GM21576 (cell line): ENCODE measurements around the gene TMSB15A.
"Not testable (repeated sequence)": the region's sequence is repeated elsewhere in the genome, so short reads cannot be mapped to it uniquely, and the experiment has no call there.

ENCODE experiments used
- ATAC-seq: cut with Tn5 transposase; IDR thresholded peaks from one replicate; pipeline ENCODE4 v1.9.1; 2021; ENCODE audit warnings: mild to moderate bottlenecking, moderate library complexity; ENCODE audit not compliant: unreplicated experiment

TMSB15A gene

DNA sequence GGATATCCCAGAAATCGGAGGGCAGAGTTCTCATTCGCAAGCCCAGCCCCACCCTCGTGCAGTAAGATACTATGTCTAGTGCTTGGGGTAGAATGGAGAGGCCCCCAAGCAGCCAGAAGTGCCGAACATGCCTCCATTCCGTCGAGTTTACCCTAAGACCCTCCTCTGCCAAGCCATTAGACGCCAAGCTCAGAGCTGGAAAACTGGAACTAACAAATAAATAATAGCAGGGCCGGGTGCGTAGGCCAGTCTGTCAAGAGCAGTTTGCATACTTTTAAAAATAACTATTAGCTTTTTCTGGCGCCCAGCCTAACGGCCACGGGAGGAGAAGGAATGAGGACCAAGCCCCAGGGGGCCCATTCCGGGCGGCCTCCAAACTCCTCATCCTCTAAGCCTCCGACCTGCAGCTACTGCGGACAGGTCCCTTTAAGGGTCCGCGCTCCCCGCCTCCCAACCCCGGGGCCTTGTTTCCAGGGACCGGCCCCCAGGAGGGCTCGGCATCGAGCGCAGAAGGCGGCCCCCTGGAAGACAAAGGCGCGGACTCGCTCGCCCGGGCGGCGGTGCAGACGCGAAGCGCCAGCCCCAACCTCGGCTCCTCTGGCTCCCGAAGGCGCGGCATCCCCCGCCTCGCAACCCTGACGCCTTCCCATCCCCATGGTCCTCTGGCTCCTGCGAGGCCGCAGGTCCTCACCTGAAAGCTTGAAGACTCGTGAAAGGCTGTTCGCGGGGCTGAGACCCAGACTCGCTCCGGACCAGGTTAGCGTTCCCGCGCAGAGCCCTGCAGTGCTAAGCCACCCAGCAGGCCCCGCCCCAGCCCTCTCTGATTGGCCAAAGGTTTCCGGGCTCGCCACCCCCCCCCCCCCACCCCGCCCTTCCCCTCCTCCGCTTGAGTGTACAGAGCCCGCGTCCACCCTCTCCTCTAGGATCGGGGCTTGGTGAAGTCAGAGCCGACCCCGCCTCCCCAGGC lies at the start of gene TMSB15A:
TSS of gene TMSB15A (minus strand) at position 765 of the 967 bp plus-strand sequence.
- no peak for ATAC-seq

DNA sequence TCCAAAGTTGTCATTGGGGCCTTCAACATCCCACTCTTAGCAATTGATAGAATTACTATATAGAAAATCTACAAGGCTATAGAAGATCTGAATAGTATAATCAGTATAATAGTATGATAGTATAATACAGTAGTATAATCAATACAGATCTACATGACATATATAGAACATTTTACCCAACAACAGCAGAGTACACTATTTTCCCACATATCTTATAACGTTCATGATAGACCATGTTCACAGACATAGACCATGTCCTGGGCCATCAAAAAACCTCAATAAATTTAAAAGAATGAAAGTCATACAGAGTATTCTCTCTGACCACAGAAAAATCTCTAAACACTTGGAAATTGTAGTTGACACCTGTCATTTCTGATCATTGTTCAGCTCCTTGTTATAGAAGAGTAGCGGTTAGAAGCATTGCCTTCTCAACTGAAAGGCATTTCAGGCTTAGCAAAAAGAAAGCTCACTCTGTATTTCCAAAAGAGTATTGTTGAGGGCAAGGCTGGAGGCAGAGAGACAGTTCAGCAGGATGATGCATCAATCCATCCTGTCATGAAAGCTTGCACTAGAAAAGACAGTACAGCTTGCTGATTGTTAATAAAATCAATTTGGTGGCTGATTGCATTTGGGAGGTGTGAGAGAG lies 44.0 kb upstream of the TMSB15A start:
- no peak for ATAC-seq

DNA sequence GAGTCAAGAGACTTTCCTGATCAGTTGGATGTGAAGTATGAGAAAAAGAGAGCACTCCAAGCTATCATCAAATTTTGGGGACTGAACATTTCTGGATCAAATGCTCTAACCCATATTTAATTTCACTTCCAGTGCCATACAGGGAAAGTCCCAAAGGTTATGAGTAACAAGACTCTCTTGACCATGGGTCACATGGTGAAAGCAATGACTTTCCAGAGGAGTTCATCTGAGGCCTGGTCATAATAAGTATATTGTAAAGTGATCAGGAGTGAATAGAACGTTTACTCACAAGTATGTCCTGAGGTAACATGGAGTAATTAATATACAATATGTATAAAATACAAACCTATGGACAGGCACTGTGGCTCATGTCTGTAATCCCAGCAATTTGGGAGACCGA lies 42.1 kb upstream of the TMSB15A start:
- ATAC-seq: no peak

DNA sequence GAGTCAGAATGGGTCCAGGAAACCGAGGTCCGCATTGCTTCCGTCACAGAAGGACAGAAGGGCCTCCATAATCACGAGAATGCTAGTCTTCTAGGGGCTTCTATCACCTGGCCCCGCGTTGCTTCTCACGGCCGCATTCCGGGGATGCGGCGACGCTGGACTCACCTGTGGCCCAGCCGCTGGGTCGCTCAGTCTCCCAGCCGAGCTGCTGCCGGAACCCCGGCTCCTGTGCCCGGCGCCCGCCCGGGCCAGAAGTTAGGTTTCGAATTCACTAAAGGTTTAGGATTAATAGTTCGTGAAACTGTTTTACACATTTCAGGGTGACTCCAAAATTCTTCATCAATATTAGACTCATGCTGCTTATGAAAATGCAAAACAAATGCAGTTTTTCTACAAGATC lies 31.7 kb upstream of the TMSB15A start:
- ATAC-seq: no peak

DNA sequence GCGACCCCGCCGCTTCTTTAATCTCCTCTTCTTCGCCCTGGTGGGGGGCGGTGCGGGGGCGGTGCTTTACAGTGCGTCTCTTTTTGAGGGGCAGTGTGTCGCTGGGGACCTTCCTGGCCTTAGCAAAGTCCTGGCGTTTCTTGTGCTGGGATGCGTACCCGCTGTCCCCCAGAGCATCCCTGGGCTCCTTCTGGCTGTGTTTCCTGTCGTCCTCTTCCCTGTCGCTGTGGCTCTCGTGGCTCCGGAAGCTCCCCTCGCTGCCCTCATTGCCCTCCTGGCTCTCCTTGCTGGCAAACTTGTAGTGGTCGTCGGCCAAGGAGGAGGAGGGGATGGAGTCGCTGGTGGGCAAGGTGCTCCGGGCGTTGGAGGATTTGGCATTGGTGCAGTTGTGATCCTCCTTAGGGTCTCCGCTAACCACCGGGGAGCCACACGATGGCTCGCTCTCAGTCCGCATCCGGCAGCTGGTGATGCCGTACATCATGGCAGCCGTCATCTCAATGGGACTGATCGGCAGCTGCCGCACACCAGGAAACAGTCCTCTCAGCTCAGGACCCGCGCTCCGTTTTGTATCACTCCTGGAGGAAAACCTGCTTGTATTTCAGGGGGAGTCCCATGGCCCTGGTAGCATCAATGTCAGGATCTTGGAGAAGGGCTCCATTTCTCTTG lies 30.4 kb upstream of the TMSB15A start:
- no peak for ATAC-seq

DNA sequence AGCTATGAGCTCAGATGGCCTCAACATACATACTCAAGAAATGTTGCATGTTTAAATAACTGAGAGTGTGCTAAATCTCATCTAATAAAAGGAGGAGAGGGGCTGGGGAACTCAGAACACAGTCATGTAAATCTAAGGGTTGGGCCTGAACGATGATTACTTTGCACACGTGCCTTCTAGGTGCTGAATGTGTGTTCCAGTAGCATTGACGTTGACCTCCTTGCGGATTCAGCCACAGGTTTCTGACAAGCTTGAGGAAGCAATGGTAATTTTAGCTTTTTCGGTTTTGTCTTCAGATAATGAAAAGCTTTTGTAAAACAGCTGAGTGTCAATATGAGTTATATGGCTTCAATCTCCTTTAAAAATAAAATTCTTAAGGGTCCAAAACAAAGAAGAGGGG lies 29.6 kb upstream of the TMSB15A start:
- ATAC-seq: not testable (repeated sequence)

DNA sequence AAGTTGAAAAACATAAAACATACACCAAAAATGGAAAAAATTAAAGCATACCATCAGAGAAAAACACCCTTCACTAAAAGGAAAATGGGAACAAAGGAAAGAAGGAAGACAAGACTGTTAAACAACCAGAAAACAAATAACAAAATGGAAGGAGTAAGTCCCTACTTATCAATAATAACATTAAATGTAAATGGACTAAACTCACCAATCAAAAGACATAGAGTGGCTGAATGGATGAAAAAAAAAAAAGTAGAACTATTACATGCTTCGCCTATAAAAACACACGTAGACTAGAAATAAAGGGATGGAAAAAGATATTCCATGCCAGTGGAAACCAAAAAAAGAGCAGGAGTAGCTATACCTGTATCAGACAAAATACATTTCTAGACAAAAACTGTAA lies 19.4 kb upstream of the TMSB15A start:
- ATAC-seq: no peak

DNA sequence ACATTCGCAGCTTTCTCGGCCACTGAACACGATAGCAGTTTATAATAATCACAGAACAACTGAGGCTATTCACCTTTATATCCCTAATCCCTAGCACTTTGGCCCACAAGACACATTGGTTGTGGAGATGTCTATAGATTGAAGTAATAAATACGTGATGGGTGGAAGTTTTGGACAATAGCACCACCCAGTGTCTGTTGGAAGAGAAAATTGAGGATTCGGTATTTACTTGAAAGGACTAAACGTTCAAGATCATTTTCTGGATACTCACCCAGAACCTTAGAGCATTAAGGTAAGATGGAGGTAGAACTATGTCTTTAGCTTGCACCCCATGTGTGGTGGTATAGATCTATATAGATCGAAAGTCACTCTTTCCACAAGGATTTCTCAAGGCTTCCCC lies 787 bp upstream of the TMSB15A start:
- ATAC-seq: no peak

DNA sequence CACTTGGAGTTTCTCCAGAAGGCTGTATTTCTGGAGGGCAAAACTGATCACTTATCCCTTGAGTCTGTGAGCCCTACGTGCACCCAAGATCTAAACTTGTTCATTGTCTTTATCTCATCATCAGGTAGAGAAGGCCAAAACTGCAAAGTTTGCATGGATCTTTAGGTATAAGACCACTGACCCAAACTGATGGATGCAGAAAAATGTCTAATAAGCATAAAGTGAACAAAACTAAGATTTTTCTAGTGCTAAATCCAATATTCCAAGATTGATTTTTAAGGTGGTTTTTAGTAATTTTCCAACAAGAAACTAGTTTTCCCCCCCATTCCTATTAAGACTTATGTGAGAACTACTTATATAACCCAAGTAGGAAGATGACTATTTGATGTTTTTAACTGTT lies 2.0 kb downstream of the TMSB15A start:
- ATAC-seq: no peak

DNA sequence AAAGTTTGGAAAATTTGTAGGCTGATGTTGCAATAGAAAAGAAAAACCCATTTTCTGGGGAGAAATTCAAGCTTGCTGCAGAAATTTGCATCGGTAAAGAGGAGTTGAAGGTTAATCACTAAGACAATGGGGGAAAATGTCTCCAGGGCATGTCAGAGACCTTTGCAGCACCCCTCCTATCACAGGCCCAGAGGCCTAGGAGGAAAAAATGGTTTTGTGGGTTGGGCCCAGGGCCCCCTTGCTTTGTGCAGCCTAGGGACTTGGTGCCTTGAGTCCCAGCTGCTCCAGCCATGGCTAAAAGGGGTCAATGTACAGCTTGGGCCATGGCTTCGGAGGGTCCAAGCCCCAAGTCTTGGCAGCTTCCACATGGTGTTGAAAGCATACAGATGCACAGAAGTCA lies 17.8 kb downstream of the TMSB15A start:
- ATAC-seq: no peak

DNA sequence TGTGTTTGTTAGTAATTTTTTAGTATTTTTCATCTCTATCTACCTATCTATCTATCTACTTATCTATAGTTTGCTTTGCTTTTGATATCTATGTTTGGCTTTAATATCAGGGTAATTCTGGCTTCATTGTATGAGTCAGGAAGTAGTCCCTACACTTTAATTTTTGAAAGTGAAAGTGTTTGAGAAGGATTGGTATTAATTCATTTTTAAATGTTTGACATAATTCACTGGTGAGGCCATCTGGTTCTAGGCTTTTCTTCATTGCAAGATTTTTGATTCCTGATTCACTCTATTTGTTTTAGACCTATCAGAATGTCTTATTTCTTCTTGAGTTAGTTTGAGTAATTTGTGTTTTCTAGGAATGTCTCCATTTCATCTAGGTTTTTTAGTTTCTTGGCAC lies 24.8 kb downstream of the TMSB15A start:
- ATAC-seq: no peak

DNA sequence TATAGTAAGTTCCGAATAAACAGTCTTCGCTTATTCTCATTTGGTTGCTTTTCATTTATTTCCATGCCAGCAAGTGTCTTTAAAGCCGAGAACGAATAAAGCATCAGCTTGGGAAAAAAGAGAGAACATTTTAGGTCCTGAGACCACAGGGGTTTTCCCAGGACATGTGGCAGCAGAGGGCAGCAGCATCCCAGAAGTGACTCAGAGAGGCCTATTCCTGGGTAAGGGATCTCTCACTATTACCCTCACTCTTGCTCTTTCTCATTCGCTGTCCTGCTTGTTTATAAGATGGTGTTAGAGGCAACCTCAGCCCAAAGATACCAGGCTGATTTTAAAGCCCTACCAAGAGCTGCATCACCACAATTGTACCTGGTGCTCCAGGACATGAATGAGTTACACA lies 37.8 kb downstream of the TMSB15A start:
- ATAC-seq: not testable (repeated sequence)

DNA sequence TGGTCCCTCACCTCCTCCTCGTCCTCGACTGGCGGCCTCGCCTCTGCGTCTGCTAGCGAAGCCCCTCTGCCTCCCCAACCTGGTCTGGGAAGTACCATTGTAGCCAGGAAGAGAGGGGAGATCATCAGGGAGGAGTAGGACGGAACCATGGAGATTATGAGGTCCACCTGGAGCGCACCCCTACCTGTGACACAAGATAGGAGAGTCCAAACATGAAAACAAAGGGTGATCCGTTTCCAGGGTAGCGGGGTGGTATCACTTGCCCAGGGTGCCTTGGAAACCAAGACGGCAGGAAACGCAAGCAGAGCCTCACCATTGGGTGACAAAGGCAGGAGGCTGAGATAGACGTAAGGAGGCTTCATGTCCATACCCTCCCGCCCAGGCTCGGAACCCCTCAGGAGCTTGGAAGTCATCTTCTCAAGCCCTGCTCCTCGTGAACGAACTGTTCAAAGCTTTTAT lies 44.7 kb downstream of the TMSB15A start, which contains the start of gene TCP11X2:
TSS of gene TCP11X2 (minus strand) at position 51 of the 459 bp plus-strand sequence.
- ATAC-seq: not testable (repeated sequence)

DNA sequence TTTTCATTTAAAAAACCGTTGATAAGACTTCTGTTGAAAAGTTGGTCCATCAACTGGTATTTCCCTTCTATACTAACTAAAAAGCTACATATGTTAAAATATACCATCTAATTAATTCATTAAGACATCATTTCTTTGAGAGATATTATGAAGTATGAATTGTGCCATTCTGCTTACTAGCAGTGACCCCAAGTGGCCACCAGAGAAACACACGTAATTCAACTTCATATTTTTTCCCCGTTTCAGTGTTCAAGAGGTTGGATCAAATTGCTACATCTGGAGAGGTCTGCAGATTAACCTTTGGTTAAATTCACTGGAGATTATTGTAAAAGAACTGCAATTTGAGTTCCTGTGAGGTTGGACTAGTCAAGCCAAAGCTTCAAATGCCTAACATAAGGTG lies 46.3 kb downstream of the TMSB15A start:
- ATAC-seq: not testable (repeated sequence)
